MM.1S (cell line): Measurements from ENCODE around the gene SARNP.

ENCODE experiments used
- EZH2 ChIP-seq: fragments of 300-600 bp; sonication (generic); optimal IDR thresholded peaks from 2 replicates; pipeline ENCODE3; 2017; ENCODE audit warnings: low read depth, mild to moderate bottlenecking, antibody characterized with exemption, low read length, mixed read lengths
- EZH2phosphoT487 ChIP-seq: fragments of 300-600 bp; sonication (generic); IDR thresholded peaks from 2 replicates; pipeline ENCODE4 v1.6.1; 2018; ENCODE audit warnings: antibody characterized with exemption, low read length
- TF ChIP-seq, protein P1 (sequence below): fragments of 300-600 bp; sonication (generic); IDR thresholded peaks from 2 replicates; pipeline ENCODE4 v1.5.1; 2016; ENCODE audit warnings: antibody characterized with exemption, low read length, mixed read lengths

DNA sequence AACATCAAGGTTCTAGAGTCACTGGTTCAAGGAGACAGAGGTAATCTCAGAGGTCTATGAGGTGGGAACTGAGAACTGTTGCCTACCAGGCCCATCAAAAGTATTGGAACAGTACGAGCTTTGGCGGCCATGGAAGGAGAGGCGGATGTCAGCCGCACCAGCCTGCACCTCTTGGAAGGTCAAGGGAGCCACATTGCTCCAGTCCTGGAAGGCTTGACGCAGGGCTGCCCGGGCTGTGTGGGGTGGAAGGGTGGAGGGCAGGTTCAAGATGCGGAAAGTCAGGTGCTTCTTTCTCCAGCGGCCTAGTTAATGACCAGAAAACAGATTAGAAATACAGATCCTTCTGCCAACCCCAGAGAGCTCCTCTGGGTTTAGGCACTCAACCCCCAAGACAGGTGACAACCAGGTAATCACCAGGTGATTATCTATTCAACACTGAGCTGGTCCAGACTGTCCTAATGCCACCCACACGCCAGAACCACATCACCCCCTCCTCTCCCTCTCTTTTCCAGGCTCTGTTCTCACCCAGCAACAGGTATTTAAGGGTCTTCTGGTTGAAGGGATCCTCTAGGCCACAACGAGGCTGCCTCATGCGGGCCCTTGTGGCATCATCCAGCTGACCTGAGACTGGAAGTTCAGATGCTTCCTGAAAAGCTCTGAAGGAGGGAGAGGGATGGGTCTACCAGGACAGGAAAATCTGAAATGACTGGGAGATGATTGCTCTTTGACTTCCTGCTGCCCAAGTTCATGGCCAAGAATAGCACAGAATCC is 23.2 kb upstream of the SARNP start:
- TF ChIP-seq, protein P1, sequence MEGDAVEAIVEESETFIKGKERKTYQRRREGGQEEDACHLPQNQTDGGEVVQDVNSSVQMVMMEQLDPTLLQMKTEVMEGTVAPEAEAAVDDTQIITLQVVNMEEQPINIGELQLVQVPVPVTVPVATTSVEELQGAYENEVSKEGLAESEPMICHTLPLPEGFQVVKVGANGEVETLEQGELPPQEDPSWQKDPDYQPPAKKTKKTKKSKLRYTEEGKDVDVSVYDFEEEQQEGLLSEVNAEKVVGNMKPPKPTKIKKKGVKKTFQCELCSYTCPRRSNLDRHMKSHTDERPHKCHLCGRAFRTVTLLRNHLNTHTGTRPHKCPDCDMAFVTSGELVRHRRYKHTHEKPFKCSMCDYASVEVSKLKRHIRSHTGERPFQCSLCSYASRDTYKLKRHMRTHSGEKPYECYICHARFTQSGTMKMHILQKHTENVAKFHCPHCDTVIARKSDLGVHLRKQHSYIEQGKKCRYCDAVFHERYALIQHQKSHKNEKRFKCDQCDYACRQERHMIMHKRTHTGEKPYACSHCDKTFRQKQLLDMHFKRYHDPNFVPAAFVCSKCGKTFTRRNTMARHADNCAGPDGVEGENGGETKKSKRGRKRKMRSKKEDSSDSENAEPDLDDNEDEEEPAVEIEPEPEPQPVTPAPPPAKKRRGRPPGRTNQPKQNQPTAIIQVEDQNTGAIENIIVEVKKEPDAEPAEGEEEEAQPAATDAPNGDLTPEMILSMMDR: no peak
- no peak for TF ChIP-seq EZH2
- TF ChIP-seq EZH2phosphoT487: no peak
